ENCODE data around the gene USP32.
"Not testable (repeated sequence)": the region's sequence is repeated elsewhere in the genome, so short reads cannot be mapped to it uniquely, and the experiment has no call there.

USP32 gene

GRCh38 chr17:60378187-60378586 is 13.7 kb downstream of the USP32 start:
- not testable (repeated sequence) for DNase-seq (ENCODE audit: low read depth in 1 of 2, low spot score in 1 of 2)

GRCh38 chr17:60372790-60373483 is 19.0 kb downstream of the USP32 start:
- DNase-seq (ENCODE audit: low read depth in 1 of 2, low spot score in 1 of 2), result no peak

GRCh38 chr17:60371818-60372510 is 20.0 kb downstream of the USP32 start:
- DNase-seq (ENCODE audit: low read depth in 1 of 2, low spot score in 1 of 2), result no peak

GRCh38 chr17:60371416-60371815 is 20.5 kb downstream of the USP32 start:
- DNase-seq (ENCODE audit: low read depth in 1 of 2, low spot score in 1 of 2), result no peak

- no peak for DNase-seq (ENCODE audit: low read depth in 1 of 2, low spot score in 1 of 2)
Measured at GRCh38 chr17:60369727-60370126, 22.2 kb downstream of the USP32 start.

GRCh38 chr17:60363700-60364405 is 28.1 kb downstream of the USP32 start:
- no peak for DNase-seq (ENCODE audit: low read depth in 1 of 2, low spot score in 1 of 2)

GRCh38 chr17:60362329-60362728 is 29.6 kb downstream of the USP32 start:
- no peak for DNase-seq (ENCODE audit: low read depth in 1 of 2, low spot score in 1 of 2)

GRCh38 chr17:60361889-60362288 is 30.0 kb downstream of the USP32 start:
- DNase-seq (ENCODE audit: low read depth in 1 of 2, low spot score in 1 of 2), result no peak

- no peak for DNase-seq (ENCODE audit: low read depth in 1 of 2, low spot score in 1 of 2)
Measured at GRCh38 chr17:60359415-60359814, 32.5 kb downstream of the USP32 start.

GRCh38 chr17:60358606-60359225 is 33.2 kb downstream of the USP32 start:
- no peak for DNase-seq (ENCODE audit: low read depth in 1 of 2, low spot score in 1 of 2)

GRCh38 chr17:60356940-60357339 is 35.0 kb downstream of the USP32 start:
- no peak for DNase-seq (ENCODE audit: low read depth in 1 of 2, low spot score in 1 of 2)

GRCh38 chr17:60355663-60356594 is 36.0 kb downstream of the USP32 start:
- DNase-seq (ENCODE audit: low read depth in 1 of 2, low spot score in 1 of 2), result no peak

- DNase-seq (ENCODE audit: low read depth in 1 of 2, low spot score in 1 of 2), result no peak
Measured at GRCh38 chr17:60354223-60354622, 37.7 kb downstream of the USP32 start.

GRCh38 chr17:60353773-60354172 is 38.2 kb downstream of the USP32 start:
- DNase-seq (ENCODE audit: low read depth in 1 of 2, low spot score in 1 of 2), result no peak

GRCh38 chr17:60352569-60352968 is 39.4 kb downstream of the USP32 start:
- no peak for DNase-seq (ENCODE audit: low read depth in 1 of 2, low spot score in 1 of 2)

- DNase-seq (ENCODE audit: low read depth in 1 of 2, low spot score in 1 of 2), result no peak
Measured at GRCh38 chr17:60352071-60352470, 39.9 kb downstream of the USP32 start.

- no peak for DNase-seq (ENCODE audit: low read depth in 1 of 2, low spot score in 1 of 2)
Measured at GRCh38 chr17:60351012-60351695, 40.8 kb downstream of the USP32 start.

GRCh38 chr17:60348616-60349015 is 43.3 kb downstream of the USP32 start:
- no peak for DNase-seq (ENCODE audit: low read depth in 1 of 2, low spot score in 1 of 2)

- DNase-seq (ENCODE audit: low read depth in 1 of 2, low spot score in 1 of 2), result no peak
Measured at GRCh38 chr17:60345233-60345632, 46.7 kb downstream of the USP32 start.

- not testable (repeated sequence) for DNase-seq (ENCODE audit: low read depth in 1 of 2, low spot score in 1 of 2)
Measured at GRCh38 chr17:60342492-60342891, 49.4 kb downstream of the USP32 start.
